ENCODE results near the gene ACOXL. TPM values are rescaled to one million over a fixed set of nuclear protein-coding genes. Genes with fewer than 3 reads are reported as not detected.

The ACOXL gene
- total and polyA plus RNA-seq, 10 of the 15 experiments (the other 5 are each of a cell fraction or from before 2014, with no cell fraction given) = 0.05 to 1.3 (median 0.71) TPM

GRCh38 chr2:110740747-110741349 is 8.5 kb downstream of the ACOXL start (continued):
- TF ChIP-seq, protein P1, sequence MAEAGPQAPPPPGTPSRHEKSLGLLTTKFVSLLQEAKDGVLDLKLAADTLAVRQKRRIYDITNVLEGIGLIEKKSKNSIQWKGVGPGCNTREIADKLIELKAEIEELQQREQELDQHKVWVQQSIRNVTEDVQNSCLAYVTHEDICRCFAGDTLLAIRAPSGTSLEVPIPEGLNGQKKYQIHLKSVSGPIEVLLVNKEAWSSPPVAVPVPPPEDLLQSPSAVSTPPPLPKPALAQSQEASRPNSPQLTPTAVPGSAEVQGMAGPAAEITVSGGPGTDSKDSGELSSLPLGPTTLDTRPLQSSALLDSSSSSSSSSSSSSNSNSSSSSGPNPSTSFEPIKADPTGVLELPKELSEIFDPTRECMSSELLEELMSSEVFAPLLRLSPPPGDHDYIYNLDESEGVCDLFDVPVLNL (IDR thresholded peaks at IDR 0.05; ENCODE audit: low read depth, low read length) = no peak
- TF ChIP-seq PAX8 (IDR thresholded peaks at IDR 0.05) = no peak

DNA sequence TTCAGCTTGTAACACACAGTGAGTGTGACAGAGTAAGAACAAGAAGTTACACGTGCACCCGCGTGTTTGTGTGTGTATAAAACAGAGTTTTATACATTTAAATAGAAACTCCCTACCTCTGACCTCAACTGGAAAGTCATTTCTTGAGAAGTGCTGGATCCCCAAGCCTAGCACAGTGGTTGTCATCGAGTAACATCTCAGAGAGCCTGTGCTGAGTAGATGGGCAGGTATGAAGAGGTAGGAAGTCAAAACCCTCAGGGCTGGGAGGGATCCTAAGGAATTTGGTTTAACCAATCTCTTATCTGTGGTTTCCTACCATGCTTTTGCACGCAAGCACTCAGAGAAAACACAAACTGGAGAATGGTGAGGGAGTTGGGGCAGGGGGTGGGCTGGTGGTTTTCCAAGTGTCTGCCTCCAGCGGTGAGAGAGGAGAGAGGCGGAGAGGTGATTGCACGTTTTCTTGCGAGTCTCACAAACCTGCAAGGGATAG is 9.2 kb downstream of the ACOXL start:
- H3K36me3 ChIP-seq (ENCODE audit: control insufficient read depth in 2 of 2, insufficient read depth in 2 of 2, low read length in 1 of 2) = no peaks in the 10 kb centered on the region
- H3K9ac ChIP-seq (ENCODE audit: control insufficient read depth, insufficient read depth, low read length) = no peak overlapping the region
- TF ChIP-seq SP1 (IDR thresholded peaks at IDR 0.05; ENCODE audit: low read depth, low read length) (no peak), RUNX3 (IDR thresholded peaks at IDR 0.05; ENCODE audit: low read length) (peak; percentile 29; the same call in 1 of the 2 replicates), HDAC6 (IDR thresholded peaks at IDR 0.05; ENCODE audit: unreplicated experiment) (no peak), POLR2AphosphoS5 (IDR thresholded peaks at IDR 0.05; ENCODE audit: low read length) (no peak), TCF12 (IDR thresholded peaks at IDR 0.05; ENCODE audit: low read depth, low read length) (no peak), RAD51 (IDR thresholded peaks at IDR 0.05) (no peak), BHLHE40 (IDR thresholded peaks at IDR 0.05; ENCODE audit: borderline replicate concordance in 1 of 2, low read depth in 2 of 2, low read length in 1 of 2) (0 out of 4 replicates have a peak, but pooled peaks of 1 of the 2 experiments have one; percentile 17), RFX5 (IDR thresholded peaks at IDR 0.05; ENCODE audit: low read depth, low read length) (no peak), CHD2 (IDR thresholded peaks at IDR 0.05; ENCODE audit: borderline replicate concordance, low read depth, low read length) (no peak), JUNB (IDR thresholded peaks at IDR 0.05) (peak; percentile 23; the same call in 1 of the 2 replicates)
- H3K27ac ChIP-seq (ENCODE audit: control insufficient read depth, insufficient read depth) = no peak overlapping the region
- H2AFZ ChIP-seq (ENCODE audit: control insufficient read depth, low read depth, low read length) = no peak overlapping the region
- no peaks in the 10 kb centered on the region for H3K79me2 ChIP-seq (ENCODE audit: control insufficient read depth, insufficient read depth, low read length)
- FAIRE-seq (no peak), ATAC-seq (peak; percentile 27; the same call in 1 of the 3 replicates), DNase-seq (ENCODE audit: low read depth, low spot score) (no peak)
- in situ Hi-C loops (cut with MboI) (loop anchor here (10.0 kb wide), 1 partner anchor 57 kb away; no protein-coding TSS in a partner anchor), intact Hi-C loops (cut with micrococcal nuclease; ENCODE audit: unreplicated experiment) (no loop called here)
- SMC1A ChIA-PET (ENCODE audit: uncharacterized antibody, unreplicated experiment) = interaction anchor here (0.6 to 1.7 kb wide), 4 partner anchors 10 to 68 kb away, joined by 3 to 8 read pairs (median 4); no protein-coding TSS in a partner anchor
- H3K27me3 ChIP-seq (replicated peaks in 1 of 2; ENCODE audit: control insufficient read depth in 2 of 2, insufficient read depth in 2 of 2, low read length in 1 of 2) = no peaks in the 10 kb centered on the region
- H3K4me3 ChIP-seq = no peak overlapping the region
- POLR2A ChIA-PET = interaction anchor here (1.6 kb wide), 1 partner anchor 23 kb away, joined by 4 read pairs; no protein-coding TSS in a partner anchor
- H3K9me3 ChIP-seq (replicated peaks; ENCODE audit: control insufficient read depth, insufficient read depth, low read length) = no peaks in the 10 kb centered on the region; the same call in 2 of the 3 replicates
- WGBS (ENCODE audit: insufficient coverage, insufficient replicate concordance, low lambda C conversion rate, missing lambda C conversion rate) = 42% methylated on average over 9 of the region's 9 CpGs
- no TSS peak for BruUV-seq (replicated peaks)
- H3K4me1 ChIP-seq (ENCODE audit: control insufficient read depth, insufficient read depth, low read length) = peaks cover 12% of the 10 kb centered on the region
- H4K20me1 ChIP-seq (ENCODE audit: control insufficient read depth, insufficient read depth) = no peaks in the 10 kb centered on the region
- RAD21 ChIA-PET (ENCODE audit: unreplicated experiment) = no interaction called here
- no peak overlapping the region for H3K4me2 ChIP-seq (ENCODE audit: control insufficient read depth, insufficient read depth)
- CTCF ChIA-PET = no interaction called here

All from GM12878 (cell line).